PFSK-1 (cell line): ENCODE results near the gene TH.

Source experiments
- POLR2AphosphoS5 ChIP-seq: IDR thresholded peaks from 2 replicates; pipeline ENCODE4 v1.6.1; 2012; ENCODE audit warnings: low read depth, mild to moderate bottlenecking, control low read depth, low read length, moderate library complexity
- TAF1 ChIP-seq: IDR thresholded peaks from 2 replicates; pipeline ENCODE4 v1.6.1; 2012; ENCODE audit warnings: low read length, control low read depth, borderline replicate concordance; ENCODE audit not compliant: insufficient read depth

DNA sequence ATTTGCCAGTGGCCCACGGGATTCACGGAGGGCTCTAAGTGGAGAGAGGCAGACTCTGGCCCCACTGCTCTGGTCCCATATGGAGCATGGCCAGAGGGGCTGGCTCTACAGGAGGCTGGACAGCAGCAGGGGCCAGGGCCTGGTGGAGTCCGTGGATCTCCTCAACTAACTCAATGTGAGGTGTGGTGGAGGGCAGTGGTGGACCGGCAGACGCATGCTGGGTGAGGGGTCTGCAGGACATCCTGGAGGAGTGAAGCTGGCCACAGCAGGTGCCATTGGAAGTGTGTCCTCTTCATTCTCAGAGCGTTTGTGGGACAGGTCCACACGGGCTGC is 48.0 kb downstream of the TH start:
- TF ChIP-seq POLR2AphosphoS5 = no peak
- TF ChIP-seq TAF1 = no peak
